DMS79 (cell line): ENCODE results near the gene P2RY2.
"Not testable (repeated sequence)": the region's sequence is repeated elsewhere in the genome, so short reads cannot be mapped to it uniquely, and the experiment has no call there.

Experiments
- DNase-seq: peaks from one replicate; lab custom pipeline; 2025; lab: John Stamatoyannopoulos, UW

The P2RY2 gene

GRCh38 chr11:73267906-73268540 lies 49.9 kb downstream of the P2RY2 start:
- DNase-seq, result no peak

- no peak for DNase-seq
These were observed 50.7 kb downstream of the P2RY2 start for GRCh38 chr11:73268671-73269271.

GRCh38 chr11:73269459-73270015 lies 51.5 kb downstream of the P2RY2 start:
- no peak for DNase-seq

GRCh38 chr11:73270016-73270854 lies 52.2 kb downstream of the P2RY2 start:
- no peak for DNase-seq

- no peak for DNase-seq
These were observed 52.9 kb downstream of the P2RY2 start for GRCh38 chr11:73270855-73271477.

- DNase-seq, result not testable (repeated sequence)
These were observed 53.4 kb downstream of the P2RY2 start for GRCh38 chr11:73271478-73271865.

GRCh38 chr11:73271936-73272679 lies 54.0 kb downstream of the P2RY2 start, which contains the start of gene P2RY6:
Gene P2RY6, plus strand, starts transcription at chr11:73272338. Its CDS starts 24,181 bp downstream, at chr11:73296519.
- no peak for DNase-seq

- DNase-seq, result no peak
These were observed 54.6 kb downstream of the P2RY2 start for GRCh38 chr11:73272680-73273038.

GRCh38 chr11:73273222-73273895 lies 55.3 kb downstream of the P2RY2 start:
- no peak for DNase-seq

GRCh38 chr11:73274191-73274590 lies 56.1 kb downstream of the P2RY2 start:
- DNase-seq, result not testable (repeated sequence)

GRCh38 chr11:73274722-73275380 lies 56.8 kb downstream of the P2RY2 start:
- no peak for DNase-seq

- DNase-seq, result no peak
These were observed 57.3 kb downstream of the P2RY2 start for GRCh38 chr11:73275381-73275750.

GRCh38 chr11:73277467-73277866 lies 59.4 kb downstream of the P2RY2 start:
- DNase-seq, result no peak

GRCh38 chr11:73280626-73281025 lies 62.5 kb downstream of the P2RY2 start:
- no peak for DNase-seq

GRCh38 chr11:73281201-73281741 lies 63.2 kb downstream of the P2RY2 start:
- DNase-seq, result no peak

- DNase-seq, result no peak
These were observed 63.9 kb downstream of the P2RY2 start for GRCh38 chr11:73281796-73282660.

GRCh38 chr11:73283276-73284000 lies 65.4 kb downstream of the P2RY2 start:
- DNase-seq, result no peak

- no peak for DNase-seq
These were observed 66.0 kb downstream of the P2RY2 start for GRCh38 chr11:73284106-73284505.

GRCh38 chr11:73285721-73286120 lies 67.6 kb downstream of the P2RY2 start:
- no peak for DNase-seq
